GM21390 (cell line): ENCODE measurements around the gene KCNJ18.
"Not testable (repeated sequence)": the region's sequence is repeated elsewhere in the genome, so short reads cannot be mapped to it uniquely, and the experiment has no call there.

ENCODE experiments used
- ATAC-seq: cut with Tn5 transposase; IDR thresholded peaks from one replicate; pipeline ENCODE4 v1.9.1; 2021; ENCODE audit not compliant: unreplicated experiment

Gene KCNJ18

DNA sequence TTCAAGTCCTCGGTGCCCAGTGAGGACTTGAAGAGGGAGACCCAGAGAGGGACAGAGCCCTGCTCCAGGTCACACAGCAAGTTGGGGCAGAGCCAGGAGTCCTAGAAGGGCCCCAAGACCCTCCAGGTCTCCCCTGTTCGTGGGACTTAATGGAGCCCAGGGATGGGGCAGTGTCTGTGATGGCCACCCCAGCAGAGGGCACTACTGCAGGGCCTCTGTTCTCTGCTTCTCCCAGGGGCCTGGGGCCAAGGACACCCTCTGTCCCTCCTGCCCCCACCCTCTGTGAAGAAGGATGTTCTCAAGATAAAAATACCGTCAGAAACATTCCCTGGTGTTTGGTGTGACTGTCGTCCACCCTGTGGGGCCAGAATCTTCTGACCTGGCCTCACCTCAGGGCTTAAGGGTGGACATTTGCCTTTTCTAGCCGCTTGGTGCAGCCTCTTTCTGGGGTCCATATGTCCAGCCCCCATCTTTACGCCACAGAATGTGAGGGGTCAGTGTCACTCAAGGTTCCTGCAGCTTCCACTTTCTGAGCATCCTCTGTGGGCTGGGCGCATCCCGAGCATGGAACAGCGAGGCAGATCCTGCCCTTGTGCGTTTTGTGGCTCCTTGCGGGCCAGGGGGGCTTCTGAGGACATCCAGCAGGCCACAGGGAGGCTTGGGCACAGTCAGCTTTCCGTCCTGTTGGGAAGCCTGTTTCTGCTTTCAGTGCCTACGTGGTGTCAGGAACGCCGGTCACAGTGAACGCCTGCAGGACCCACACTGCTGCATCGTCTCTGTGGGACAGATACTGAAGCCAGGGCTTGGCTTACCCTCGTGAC lies at the start of gene KCNJ18:
Gene KCNJ18 (plus strand): TSS at position 641 of the 821 bp plus-strand sequence. CDS start 10,264 bp downstream, outside the sequence.
- ATAC-seq: not testable (repeated sequence)

DNA sequence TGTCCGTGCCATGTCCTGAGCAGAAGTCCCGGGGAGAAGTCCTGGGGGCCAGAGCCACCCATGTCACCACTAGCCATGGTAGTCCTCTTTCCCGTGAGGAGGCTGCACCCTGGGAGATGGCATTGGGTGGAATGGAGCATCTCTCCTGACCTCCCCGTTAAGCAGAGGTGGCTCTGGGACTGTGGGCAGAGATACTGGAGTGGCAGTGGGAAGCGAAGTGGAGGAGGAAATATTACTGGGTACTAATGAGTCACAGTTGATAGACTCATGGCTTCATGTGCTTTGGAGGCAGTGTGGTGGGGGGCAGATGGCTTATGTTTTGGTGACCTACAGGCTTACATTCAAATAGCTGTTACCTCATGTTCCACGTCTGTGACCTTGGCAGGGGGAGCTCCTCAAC lies 44.2 kb upstream of the KCNJ18 start:
- ATAC-seq: not testable (repeated sequence)

DNA sequence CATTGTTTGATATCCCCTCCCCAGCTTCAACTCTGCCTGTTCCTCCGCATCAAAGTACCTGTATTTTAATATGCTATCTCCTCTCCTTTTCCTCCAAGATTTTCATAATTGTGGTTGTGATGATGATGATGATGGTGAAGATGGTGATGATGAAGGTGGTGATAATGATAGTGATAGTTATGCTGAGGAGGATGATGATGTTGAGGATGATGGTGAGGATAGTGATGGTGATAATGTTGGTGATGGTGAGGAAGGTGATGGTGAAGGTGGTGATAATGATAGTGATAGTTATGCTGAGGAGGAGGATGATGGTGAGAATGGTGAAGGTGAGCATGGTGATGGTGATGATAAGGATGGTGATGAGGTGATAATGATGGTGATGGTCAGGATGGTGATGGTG lies 42.3 kb upstream of the KCNJ18 start:
- ATAC-seq: not testable (repeated sequence)

- ATAC-seq: not testable (repeated sequence)
Measured at GRCh38 chr17:21652049-21652448, 40.3 kb upstream of the KCNJ18 start.

GRCh38 chr17:21653211-21653610 lies 39.1 kb upstream of the KCNJ18 start:
- ATAC-seq: not testable (repeated sequence)

DNA sequence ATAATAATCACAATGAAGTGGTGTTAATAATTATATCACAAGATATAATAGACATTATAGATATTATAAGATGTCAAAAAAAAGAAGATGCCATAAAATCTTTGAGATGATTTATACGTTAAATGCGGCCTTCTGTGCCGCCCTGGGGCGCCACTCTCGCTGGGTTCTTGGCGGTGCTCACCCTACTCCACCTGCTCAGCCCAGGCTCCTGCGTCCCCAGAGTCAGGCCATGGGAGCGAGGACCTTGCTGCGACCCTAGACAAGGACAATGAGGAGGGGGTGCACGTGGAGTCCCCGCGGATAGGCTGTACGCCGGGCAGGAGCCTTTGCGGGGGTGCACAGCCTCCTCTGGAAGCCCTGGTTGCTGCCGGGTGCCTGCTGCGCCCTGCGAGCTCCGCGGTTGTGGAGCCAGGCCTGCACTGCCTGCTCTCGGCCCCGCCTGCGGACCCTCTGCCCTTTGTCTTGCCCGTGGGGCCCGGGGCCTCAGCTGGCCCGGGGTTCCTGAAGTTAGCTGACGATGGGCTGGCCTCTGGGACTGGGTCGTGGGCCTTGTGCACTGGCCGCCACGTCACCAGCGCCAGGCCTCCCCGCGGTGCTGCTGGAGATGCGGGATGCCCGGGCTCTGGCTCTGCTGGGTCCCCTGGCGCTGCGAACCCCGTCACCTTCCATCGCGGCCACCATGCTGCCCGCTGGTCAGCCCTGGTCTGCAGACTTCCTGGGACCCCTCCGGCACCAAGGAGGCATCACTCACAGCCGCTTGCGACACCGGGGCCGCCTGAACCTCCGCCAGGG lies 35.6 kb upstream of the KCNJ18 start:
- not testable (repeated sequence) for ATAC-seq

DNA sequence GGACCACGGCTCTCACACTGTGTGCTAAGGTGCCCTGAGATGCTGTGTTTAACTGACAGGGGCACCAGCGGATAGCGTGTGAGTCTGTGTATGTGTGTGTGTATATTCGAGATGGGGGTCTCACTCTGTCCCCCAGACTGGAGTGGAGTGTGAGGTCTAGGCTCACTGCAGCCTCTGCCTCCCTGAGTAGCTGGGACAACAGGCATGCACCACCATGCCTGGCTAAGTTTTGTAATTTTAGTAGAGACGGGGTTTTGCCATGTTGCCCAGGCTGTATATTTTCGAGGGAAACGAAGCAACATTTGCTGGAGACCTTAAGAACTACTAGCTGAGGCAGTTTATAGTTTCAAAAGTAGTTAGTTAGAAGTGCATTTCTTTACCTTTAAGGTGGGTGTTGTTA lies 32.7 kb upstream of the KCNJ18 start:
- not testable (repeated sequence) for ATAC-seq

GRCh38 chr17:21661455-21661854 lies 30.9 kb upstream of the KCNJ18 start:
- ATAC-seq: not testable (repeated sequence)

DNA sequence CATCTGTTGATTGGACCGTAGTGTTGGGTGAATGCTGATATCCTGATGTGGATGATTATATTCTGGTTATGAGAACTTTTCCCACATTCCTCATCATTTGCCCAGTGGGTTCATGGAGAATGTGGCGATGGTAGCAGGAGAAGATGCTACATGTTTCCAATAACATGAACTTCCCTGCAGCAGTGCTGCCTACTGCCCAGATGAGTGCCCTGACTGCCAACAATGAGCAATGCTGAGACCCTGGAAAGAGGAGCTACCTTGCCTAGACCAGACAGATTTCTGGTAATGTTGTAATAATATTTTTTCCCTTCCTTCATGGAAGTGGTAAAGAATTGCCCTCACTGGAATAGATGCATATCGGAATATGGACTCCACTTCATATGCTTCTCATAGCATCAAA lies 29.2 kb upstream of the KCNJ18 start:
- not testable (repeated sequence) for ATAC-seq

DNA sequence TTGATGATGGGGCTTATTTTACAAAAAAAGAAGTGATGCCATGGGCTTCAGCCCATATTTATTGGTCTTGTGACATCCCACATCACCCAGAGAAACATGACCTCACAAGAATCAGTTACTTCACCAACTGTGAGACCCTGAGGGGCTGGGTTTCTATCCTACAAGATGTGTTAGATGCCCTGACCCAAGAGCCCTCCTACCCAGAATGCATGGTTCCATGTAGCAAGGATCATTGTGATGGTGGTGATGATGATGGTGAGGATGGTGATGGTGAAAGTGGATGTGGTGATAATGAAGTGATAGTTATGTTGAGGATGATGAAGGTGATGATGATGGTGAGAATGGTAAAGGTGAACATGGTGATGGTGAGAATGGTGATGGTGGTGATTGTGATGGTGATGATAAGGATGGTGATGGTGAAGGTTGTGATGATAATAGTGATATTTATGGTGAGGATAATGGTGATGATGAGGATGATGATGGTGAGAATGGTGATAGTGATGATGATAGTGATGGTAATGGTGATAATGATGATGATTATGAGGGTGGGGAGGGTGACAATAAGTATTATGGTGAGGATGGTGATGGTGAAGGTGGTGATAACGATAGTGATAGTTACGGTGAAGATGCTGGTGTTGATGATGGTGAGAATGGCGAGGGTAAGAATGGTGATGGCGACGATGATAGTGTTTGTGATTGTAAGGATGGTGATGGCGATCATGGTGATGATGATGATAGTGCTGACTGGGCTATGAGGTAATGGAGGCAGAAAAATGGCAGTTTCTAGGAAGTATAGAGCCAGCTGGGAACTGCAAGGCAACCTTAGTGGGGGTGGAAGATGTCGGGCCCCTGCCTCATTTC lies 28.5 kb upstream of the KCNJ18 start:
- ATAC-seq: not testable (repeated sequence)

DNA sequence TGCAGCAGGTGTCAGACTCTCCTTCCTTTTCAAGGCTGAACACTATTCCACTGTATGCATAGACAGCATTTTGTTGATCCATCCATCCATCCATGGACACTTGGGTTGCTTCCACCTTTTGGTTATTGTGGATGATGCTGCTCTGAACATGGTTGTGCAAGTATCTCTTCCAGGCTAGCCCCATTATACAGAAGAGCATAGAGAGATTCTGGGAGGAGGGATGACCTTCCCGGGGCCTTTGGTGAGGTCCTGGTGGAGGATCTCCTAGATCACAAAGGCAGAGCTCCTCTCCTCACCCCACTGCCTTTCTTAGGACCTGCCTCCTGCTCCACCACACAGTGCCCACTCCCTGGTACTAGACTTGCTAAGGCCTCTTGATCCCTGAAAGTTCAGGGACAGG lies 27.2 kb upstream of the KCNJ18 start:
- not testable (repeated sequence) for ATAC-seq

GRCh38 chr17:21665935-21666493 lies 26.3 kb upstream of the KCNJ18 start:
- ATAC-seq: not testable (repeated sequence)

DNA sequence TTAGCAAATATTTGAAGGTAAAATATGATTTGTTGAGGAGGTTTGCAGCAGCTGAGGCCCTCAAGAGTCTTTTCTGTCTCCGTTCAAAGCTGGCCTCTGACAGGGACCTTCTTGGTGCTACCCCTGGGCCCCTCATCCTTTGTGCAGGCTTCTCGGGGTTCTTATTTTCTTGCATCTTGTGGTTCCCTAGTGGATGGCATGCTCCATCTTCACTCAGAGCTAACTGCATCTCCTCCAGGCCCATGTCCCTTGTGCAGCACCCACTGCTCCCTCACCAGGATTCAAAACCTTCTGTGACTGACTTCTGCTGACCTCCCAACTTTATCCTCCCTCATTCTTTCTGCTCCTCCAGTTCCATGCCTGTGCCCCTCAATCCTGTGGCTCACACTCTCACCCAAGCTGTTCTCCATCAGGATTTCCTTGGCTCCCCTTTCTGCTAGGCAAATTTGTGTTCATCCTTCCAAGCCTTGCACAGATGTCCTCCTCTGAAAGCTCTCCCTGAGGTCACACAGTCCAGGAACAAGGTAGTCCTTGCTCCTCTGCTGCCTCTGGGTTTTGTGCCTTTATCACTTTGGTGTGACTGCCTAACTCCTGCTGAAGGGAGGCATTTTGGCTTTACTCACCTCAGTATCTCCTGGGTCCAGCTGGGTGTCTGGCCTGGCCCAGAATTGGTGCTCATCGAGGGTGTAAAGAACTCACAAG lies 25.5 kb upstream of the KCNJ18 start:
- not testable (repeated sequence) for ATAC-seq

GRCh38 chr17:21667413-21668117 lies 24.8 kb upstream of the KCNJ18 start:
- ATAC-seq: not testable (repeated sequence)

GRCh38 chr17:21668118-21668488 lies 24.2 kb upstream of the KCNJ18 start:
- ATAC-seq: not testable (repeated sequence)

- ATAC-seq: not testable (repeated sequence)
Measured at GRCh38 chr17:21668746-21669508, 23.4 kb upstream of the KCNJ18 start.

GRCh38 chr17:21669616-21670360 lies 22.5 kb upstream of the KCNJ18 start:
- not testable (repeated sequence) for ATAC-seq
